ENCODE measurements around the gene SIPA1L3.

- no peak for TF ChIP-seq CTCF (IDR thresholded peaks at IDR 0.05; ENCODE audit: insufficient read depth, low read depth, low read length)
- no peak for TF ChIP-seq EZH2 (IDR thresholded peaks at IDR 0.05; ENCODE audit: insufficient read depth, low read length)
Measured at GRCh38 chr19:37957176-37957575, 50.2 kb downstream of the SIPA1L3 start.
